ENCODE results near the gene TCTN3.
"Not testable (repeated sequence)": the region's sequence is repeated elsewhere in the genome, so short reads cannot be mapped to it uniquely, and the experiment has no call there.

The TCTN3 gene

DNA sequence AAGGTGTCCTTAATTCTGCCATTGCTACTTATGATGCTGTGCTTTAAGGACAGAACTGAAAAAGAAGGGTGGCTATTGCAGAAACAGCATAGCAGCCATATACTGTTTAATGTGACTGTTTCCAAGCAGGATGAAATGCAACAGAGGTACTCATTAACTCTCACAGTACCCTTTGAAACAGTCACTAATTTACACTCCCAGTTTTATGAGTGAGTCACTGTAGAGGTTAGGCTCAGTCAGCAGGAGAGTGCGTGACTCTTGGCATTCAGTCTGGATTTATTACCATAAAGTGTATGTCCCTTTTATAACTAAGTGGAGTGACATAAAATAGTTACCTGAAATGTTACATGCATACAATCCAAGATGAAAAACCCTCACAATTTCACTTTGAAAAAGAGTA is 64.9 kb downstream of the TCTN3 start:
- DNase-seq (ENCODE audit: low read depth) = no peak

DNA sequence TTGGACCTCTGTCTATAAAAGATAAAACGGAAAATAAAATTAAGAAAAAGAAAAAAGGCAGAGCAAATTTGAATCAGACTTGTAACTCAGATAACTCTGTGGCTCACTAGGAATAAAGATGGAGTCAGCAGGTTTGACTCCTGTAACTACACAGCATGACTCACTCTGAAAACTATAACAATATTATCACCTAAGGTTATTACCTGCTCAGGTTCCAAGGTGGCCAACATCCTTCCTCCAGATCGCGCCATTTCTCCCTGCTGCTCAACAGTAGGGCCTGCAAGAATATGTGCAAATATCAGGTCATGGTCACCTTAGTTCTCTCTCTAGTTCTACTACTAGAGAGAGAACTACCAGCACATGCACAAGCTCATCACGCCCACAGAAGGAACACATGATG is 67.2 kb downstream of the TCTN3 start:
- no peak for DNase-seq (ENCODE audit: low read depth)

DNA sequence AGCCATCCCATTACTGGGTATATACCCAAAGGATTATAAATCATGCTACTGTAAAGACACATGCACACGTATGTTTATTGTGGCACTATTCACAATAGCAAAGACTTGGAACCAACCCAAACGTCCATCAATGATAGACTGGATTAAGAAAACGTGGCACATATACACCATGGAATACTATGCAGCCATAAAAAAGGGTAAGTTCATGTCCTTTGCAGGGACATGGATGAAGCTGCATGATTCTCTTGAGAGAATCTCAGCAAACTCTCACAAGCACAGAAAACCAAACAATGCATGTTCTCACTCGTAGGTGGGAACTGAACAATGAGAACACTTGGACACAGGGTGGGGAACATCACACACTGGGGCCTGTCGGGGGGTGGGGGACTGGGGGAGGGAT is 73.3 kb downstream of the TCTN3 start:
- DNase-seq (ENCODE audit: low read depth) = not testable (repeated sequence)

DNA sequence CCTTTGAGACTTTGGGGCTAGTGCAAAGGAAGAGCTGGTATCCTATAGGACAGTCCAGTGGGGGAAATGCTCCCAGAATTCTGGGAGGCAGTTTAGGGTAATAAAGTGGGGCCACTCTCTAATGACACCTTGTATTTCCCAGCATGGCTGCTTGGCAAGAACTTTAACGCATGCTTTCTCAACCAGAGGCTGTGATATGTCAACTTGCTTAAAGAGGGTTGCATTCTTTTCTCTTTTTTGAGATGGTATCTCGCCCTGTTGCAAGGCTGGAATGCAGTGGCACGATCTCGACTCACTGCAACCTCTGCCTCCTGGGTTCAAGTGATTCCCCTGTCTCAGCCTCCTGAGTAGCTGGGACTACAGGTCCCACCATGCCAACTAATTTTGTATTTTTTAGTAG is 75.6 kb downstream of the TCTN3 start:
- peak; percentile 20 for DNase-seq (ENCODE audit: low read depth)

DNA sequence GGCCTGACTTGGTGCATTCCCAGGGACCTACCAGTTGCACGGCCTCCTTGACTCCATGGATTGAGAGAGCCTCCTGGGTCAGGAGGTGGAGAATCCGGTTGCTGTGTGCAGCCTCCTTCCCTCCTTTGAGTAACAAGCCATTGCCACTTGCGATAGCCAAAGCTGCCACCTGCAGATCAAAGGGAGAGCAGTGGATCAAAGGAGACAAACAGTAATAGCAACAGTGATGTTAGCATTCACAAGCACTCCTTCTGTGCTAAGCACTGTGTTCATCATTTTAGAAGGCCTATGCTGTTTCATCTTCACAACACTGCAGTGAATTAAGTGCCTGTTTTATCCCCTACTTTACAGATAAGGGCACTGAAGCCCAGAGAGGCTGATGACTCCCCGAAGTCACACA is 77.3 kb downstream of the TCTN3 start:
- DNase-seq (ENCODE audit: low read depth) = no peak

All from amniotic epithelial cell (primary cell).